ENCODE results near the gene CCNI2.

The CCNI2 gene, protein sequence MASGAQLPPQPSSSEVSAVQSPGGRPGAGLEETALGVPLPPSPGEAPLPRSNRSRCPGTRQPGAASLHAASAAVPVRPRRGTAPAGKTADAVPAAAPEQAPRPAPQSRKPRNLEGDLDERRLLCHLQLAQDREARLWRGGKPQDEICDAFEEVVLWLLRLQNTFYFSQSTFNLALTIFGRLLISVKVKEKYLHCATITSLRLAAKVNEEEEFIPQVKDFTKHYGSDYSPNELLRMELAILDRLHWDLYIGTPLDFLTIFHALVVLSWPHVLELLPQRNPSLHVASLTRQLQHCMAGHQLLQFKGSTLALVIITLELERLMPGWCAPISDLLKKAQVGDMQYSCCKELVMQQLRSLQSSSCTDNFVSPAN

GRCh38 chr5:132746954-132747615 is at the start of gene CCNI2:
CCNI2 (plus strand) TSS chr5:132747426; CDS start chr5:132747496, 70 bp downstream.
- TF ChIP-seq ZFX (IDR thresholded peaks at IDR 0.05; ENCODE audit: borderline replicate concordance) = no peak
- TF ChIP-seq CTCF (IDR thresholded peaks at IDR 0.05) = peak; percentile 72
- H3K27ac ChIP-seq = no peak within 1 kb of the TSS

DNA sequence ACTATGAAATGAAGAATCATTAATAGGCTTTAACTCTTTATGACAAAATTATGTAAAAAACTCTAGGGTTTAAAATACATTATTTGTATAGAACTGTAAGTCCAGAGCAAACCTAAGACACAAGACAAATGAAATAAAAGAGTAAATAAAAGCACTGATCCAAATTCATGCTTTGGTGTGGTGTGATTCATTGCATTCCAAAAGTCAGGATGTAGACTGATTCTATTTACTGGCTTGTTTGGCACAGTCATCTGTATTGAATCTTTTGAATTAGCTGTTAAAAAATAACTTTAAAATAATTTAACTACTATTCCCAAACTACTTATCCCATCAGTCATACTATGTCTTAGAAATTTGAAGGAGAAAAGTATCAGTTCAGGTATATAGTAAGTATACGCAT is 42.4 kb upstream of the CCNI2 start:
- TF ChIP-seq CTCF (IDR thresholded peaks at IDR 0.05) = no peak
- TF ChIP-seq ZFX (IDR thresholded peaks at IDR 0.05; ENCODE audit: borderline replicate concordance) = no peak
- H3K27ac ChIP-seq = no peak overlapping the region

GRCh38 chr5:132708645-132709044 is 38.6 kb upstream of the CCNI2 start:
- no peak for TF ChIP-seq ZFX (IDR thresholded peaks at IDR 0.05; ENCODE audit: borderline replicate concordance)
- no peak for TF ChIP-seq CTCF (IDR thresholded peaks at IDR 0.05)
- no peak overlapping the region for H3K27ac ChIP-seq

DNA sequence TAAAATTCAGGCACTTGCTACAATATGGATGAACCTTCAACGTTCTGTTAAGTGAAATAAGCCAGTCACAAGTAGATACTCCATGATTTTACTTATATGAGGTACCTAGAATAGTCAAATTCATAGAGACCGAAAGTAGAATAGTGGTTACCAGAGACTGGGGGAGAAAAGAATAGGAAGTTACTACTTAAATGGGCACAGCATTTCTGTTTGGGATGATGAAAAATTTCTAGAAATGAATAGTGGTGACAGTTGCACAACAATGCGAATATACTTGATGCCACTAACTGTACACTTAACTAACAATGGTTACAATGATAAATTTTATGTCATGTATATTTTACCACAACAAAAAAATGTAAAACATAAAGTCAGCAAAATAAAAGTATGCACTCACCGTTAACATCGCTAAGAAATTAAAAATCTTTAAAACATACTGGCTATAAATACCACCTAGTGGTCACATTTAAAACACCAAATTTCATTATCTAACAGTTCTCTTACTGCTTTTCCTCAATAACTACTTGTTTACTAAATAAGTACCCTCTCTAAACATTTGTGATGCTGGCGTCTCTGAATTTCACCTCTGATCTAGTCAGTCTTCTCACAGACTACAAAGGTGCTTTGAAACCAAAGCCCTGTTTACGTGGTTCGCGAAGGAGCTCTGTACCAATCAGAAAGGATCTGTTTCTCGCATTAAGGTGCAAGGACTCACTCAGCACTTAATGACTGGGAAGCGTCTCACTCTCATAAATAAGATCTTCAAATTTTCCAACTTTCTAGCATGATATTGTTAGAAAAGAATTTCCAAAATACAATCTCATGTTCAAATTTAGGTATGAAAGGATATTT is 32.5 kb upstream of the CCNI2 start:
- H3K27ac ChIP-seq = no peak overlapping the region
- TF ChIP-seq ZFX (IDR thresholded peaks at IDR 0.05; ENCODE audit: borderline replicate concordance) (no peak), CTCF (IDR thresholded peaks at IDR 0.05) (peak; percentile 58)

DNA sequence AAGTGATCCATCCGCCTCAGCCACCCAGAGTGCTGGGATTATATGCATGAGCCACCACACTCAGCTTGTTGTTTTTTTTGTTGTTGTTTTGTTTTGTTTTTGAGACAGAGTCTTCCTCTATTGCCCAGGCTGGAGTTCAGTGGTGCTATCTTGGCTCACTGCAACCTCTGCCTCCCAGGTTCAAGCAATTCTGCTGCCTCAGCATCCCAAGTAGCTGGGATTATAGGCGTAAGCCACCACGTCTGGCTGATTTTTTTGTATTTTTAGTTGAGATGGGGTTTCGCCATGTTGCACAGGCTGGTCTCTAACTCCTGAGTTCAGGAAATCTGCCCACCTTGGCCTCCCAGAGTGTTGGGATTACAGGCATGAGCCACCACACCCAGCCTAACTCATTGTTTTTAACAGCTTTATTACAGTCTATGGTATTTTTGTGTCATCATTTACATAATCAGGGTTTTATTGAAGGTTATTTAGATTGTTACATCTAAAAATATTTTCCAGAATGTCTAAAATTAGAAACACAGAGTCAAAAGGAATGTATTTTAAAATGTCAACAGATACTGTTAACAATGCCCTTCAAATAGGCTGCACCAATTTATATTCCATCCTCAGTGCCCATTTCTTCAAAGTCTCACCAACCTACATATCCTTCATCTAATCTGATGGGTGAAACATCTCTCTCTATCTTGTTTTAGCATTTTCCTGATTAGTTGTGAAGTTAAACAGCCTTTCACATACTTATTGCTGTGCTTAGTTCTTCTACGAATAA is 28.5 kb upstream of the CCNI2 start:
- no peak overlapping the region for H3K27ac ChIP-seq
- TF ChIP-seq CTCF (IDR thresholded peaks at IDR 0.05) (no peak), ZFX (IDR thresholded peaks at IDR 0.05; ENCODE audit: borderline replicate concordance) (no peak)

GRCh38 chr5:132725745-132726144 is 21.5 kb upstream of the CCNI2 start:
- TF ChIP-seq CTCF (IDR thresholded peaks at IDR 0.05) (no peak), ZFX (IDR thresholded peaks at IDR 0.05; ENCODE audit: borderline replicate concordance) (no peak)
- no peak overlapping the region for H3K27ac ChIP-seq

Measured in 22Rv1 (cell line).